Endothelial cell (in vitro differentiated cells): ENCODE measurements around the gene ZFP14. TPM values are rescaled to one million over a fixed set of nuclear protein-coding genes. Genes with fewer than 3 reads are reported as not detected.
"Not testable (repeated sequence)": the region's sequence is repeated elsewhere in the genome, so short reads cannot be mapped to it uniquely, and the experiment has no call there.

ENCODE experiments used
- DNase-seq: peaks from one replicate; pipeline ENCODE4 v3.0.0; 2021; ENCODE audit warnings: low spot score
- H3K27ac Mint-ChIP-seq: one replicate; pipeline ENCODE4 v1.8.0; 2021; ENCODE audit warnings: mixed read lengths, inconsistent platforms; ENCODE audit not compliant: unreplicated experiment
- H3K27me3 Mint-ChIP-seq: one replicate; pipeline ENCODE4 v1.8.0; 2021; ENCODE audit warnings: mild to moderate bottlenecking, moderate library complexity, mixed read lengths, inconsistent platforms; ENCODE audit not compliant: unreplicated experiment
- H3K36me3 Mint-ChIP-seq: one replicate; pipeline ENCODE4 v1.8.0; 2021; ENCODE audit warnings: mild to moderate bottlenecking, low read depth, mixed read lengths, inconsistent platforms; ENCODE audit not compliant: unreplicated experiment
- H3K4me1 Mint-ChIP-seq: one replicate; pipeline ENCODE4 v1.8.0; 2021; ENCODE audit warnings: mild to moderate bottlenecking, mixed read lengths, inconsistent platforms; ENCODE audit not compliant: unreplicated experiment
- H3K4me3 Mint-ChIP-seq: one replicate; pipeline ENCODE4 v1.8.0; 2021; ENCODE audit warnings: mild to moderate bottlenecking, mixed read lengths, inconsistent platforms; ENCODE audit not compliant: unreplicated experiment
- H3K9me3 Mint-ChIP-seq: one replicate; pipeline ENCODE4 v1.8.0; 2021; ENCODE audit warnings: mixed read lengths, inconsistent platforms; ENCODE audit not compliant: unreplicated experiment
- total RNA-seq: library from RNA; stranded (reverse); fragmentation: NEBNext Ultra II Directional; extraction: Animal tissue kit (Norgen Biotek cat#: 25700); gene quantifications from one replicate; pipeline ENCODE4 v1.2.1, GENCODE V29; 2021; ENCODE audit not compliant: unreplicated experiment

ZFP14 gene
- total RNA-seq, 1 donor from 2014 or later, result 13.9 TPM

GRCh38 chr19:36292317-36292716 lies 86.7 kb downstream of the ZFP14 start:
- not testable (repeated sequence) for DNase-seq, H3K9me3 Mint-ChIP-seq, H3K4me1 Mint-ChIP-seq, H3K27me3 Mint-ChIP-seq, H3K36me3 Mint-ChIP-seq
- Mint-ChIP-seq H3K4me3 (peak overlapping the region; percentile 69), H3K27ac (peak overlapping the region; percentile 42)

Other genes with a start within 250 kb of the ZFP14 start
- gene CAPNS1, start 239.1 kb downstream of the ZFP14 start, total RNA-seq, result 901 TPM
- gene COX7A1, start 226.8 kb downstream of the ZFP14 start, total RNA-seq, result 5.2 TPM
- gene ZNF565, start 164.5 kb downstream of the ZFP14 start, total RNA-seq, result 3.7 TPM
- 45.5 TPM for gene ZNF146, start 164.1 kb downstream of the ZFP14 start, total RNA-seq
- 11.5 TPM for gene ZFP82, start 39.4 kb upstream of the ZFP14 start, total RNA-seq
- 10.4 TPM for gene ZNF566, start 110.4 kb upstream of the ZFP14 start, total RNA-seq
- gene ZNF260, start 149.1 kb upstream of the ZFP14 start, total RNA-seq, result 20.6 TPM
- gene ZNF529, start 194.1 kb upstream of the ZFP14 start, total RNA-seq, result 19.0 TPM
- 12.5 TPM for gene ZNF382, start 226.1 kb upstream of the ZFP14 start, total RNA-seq